ENCODE results near the gene NPIPB6. TPM values are rescaled to one million over a fixed set of nuclear protein-coding genes. Genes with fewer than 3 reads are reported as not detected.

The NPIPB6 gene
- not detected in 2 replicates for total RNA-seq

GRCh38 chr16:28363408-28363807 is at the start of gene NPIPB6:
Gene NPIPB6, minus strand, starts transcription at chr16:28363508. Its CDS starts 686 bp downstream, at chr16:28362822.

DNA sequence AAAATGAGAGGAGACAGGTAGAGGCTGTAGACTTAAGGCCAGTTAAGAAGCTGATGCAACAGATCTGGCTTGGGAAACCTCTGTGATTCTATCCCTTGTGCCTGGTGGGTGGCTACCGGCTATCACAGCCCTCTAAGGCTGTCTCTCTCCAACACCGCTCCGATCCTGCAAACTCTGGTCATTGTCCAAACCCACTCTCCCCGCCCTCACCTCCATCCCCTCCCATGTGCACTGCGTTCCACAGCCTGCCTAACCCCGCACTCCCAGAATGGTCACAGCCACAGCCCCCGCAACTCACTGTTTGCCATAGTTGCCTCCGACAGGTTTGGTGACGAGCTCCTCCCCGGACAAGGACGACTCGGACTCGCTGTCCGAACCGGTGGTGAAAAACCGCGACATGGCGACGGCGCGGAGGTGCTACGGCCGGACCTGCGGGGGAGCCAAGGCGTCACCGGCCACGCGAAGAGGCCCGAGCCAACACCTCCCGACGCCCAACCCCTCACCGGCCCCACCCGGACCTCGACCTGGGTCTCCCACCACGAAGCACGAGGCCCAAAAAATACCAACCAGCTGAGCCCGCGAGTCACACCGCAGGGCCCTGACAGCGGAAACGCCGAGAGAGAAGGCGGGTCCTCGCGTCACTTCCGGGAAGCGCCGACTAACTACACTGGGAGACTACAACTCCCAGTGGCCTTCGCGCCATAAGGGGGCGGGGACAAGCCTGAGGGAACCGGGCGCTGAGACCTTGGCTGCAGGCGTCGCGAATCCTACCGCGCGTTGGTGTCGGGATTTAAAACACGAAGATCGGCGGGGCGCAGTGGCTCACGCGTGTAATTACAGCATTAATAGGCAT is 40.1 kb upstream of the NPIPB6 start, which contains the start of gene EIF3CL:
EIF3CL (minus strand) TSS at position 622 of the 853 bp plus-strand sequence; CDS start at position 399, 223 bp downstream.

Small RNA genes lying within 50 kb of the gene (small RNA-seq; reads per million reads assigned to genes)
- gene AC138904.2 (not detected), gene MIR6862-1 (not detected)

Other genes starting within 250 kb of the NPIPB6 start
- 122 and 156 TPM in 2 replicates for gene XPO6, start 151.5 kb downstream of the NPIPB6 start, total RNA-seq
- gene SBK1, start 71.0 kb downstream of the NPIPB6 start, total RNA-seq: under 0.01 TPM in 1 of 2 replicates, not detected in the other
- gene EIF3CL, start 40.3 kb upstream of the NPIPB6 start, total RNA-seq: 37.6 and 48.9 TPM in 2 replicates
- gene NPIPB7, start 108.8 kb upstream of the NPIPB6 start, total RNA-seq: not detected in 2 replicates
- 16.0 and 16.4 TPM in 2 replicates for gene CLN3, start 128.6 kb upstream of the NPIPB6 start, total RNA-seq
- not detected in 2 replicates for gene APOBR, start 131.1 kb upstream of the NPIPB6 start, total RNA-seq
- not detected in 2 replicates for gene IL27, start 143.3 kb upstream of the NPIPB6 start, total RNA-seq
- 25.2 and 49.5 TPM in 2 replicates for gene NUPR1, start 175.5 kb upstream of the NPIPB6 start, total RNA-seq
- gene SGF29, start 190.4 kb upstream of the NPIPB6 start, total RNA-seq: 8.8 and 8.9 TPM in 2 replicates
- gene SULT1A2, start 233.5 kb upstream of the NPIPB6 start, total RNA-seq: not detected in 2 replicates
- 0.16 and 0.61 TPM in 2 replicates for gene SULT1A1, start 246.5 kb upstream of the NPIPB6 start, total RNA-seq

Measured in hair follicle dermal papilla cell (primary cell).